CD4-positive, alpha-beta T cell (primary cell): ENCODE results near the gene SPHK1. TPM values are rescaled to one million over a fixed set of nuclear protein-coding genes. Genes with fewer than 3 reads are reported as not detected.

Experiments used
- ATAC-seq: fragments of 200-7000 bp; cut with Tn5 transposase; one replicate; pipeline ENCODE4 v1.10.0; 2022; ENCODE audit warnings: mild to moderate bottlenecking; ENCODE audit not compliant: poor library complexity
- CTCF ChIA-PET: fragments of 350-600 bp; sonication (Branson Sonifier 250); formaldehyde crosslinking; loops from one replicate; lab custom pipeline; 2021; ENCODE audit warnings: antibody characterized with exemption, inconsistent platforms; lab: Charles Lee
- POLR2A ChIA-PET: fragments of 350-600 bp; sonication (Branson Sonifier 250); formaldehyde crosslinking; loops from one replicate; lab custom pipeline; 2021; ENCODE audit warnings: antibody characterized with exemption, inconsistent platforms; lab: Charles Lee
- DNase-seq, 14 experiments: peaks; one replicate each; pipeline ENCODE4 v3.0.0-alpha.2; 2013 to 2020; ENCODE audit warnings: mixed read lengths in 2 of 14
- H3K27ac ChIP-seq, 2 donors: one replicate each; pipeline versions ENCODE4 v1.5.1 to v1.7.0; 2013; ENCODE audit warnings: low read length in 2 of 2, low read depth in 1 of 2, mild to moderate bottlenecking in 1 of 2
- H3K27me3 ChIP-seq, 2 experiments: 1 replicate in 1 of 2; 2 replicates in 1 of 2; pipeline versions ENCODE4 v1.6.1 to v1.7.0; 2013; ENCODE audit warnings: low read length in 2 of 2, control low read depth in 1 of 2, mild to moderate bottlenecking in 1 of 2, moderate library complexity in 1 of 2; ENCODE audit not compliant: insufficient read depth in 2 of 2, control insufficient read depth in 1 of 2
- H3K36me3 ChIP-seq: one replicate; pipeline ENCODE4 v1.6.1; 2013; ENCODE audit warnings: low read length, control low read depth; ENCODE audit not compliant: insufficient read depth
- H3K4me1 ChIP-seq: one replicate; pipeline ENCODE4 v1.6.1; 2013; ENCODE audit warnings: low read length, control low read depth; ENCODE audit not compliant: insufficient read depth
- H3K4me3 ChIP-seq: one replicate; pipeline ENCODE4 v1.5.1; 2013; ENCODE audit warnings: mild to moderate bottlenecking, low read length, moderate library complexity
- H3K9me3 ChIP-seq, 2 experiments: 1 replicate in 1 of 2; 2 replicates in 1 of 2; pipeline versions ENCODE4 v1.6.1 to v1.7.0; 2013; ENCODE audit warnings: low read length in 2 of 2, mild to moderate bottlenecking in 2 of 2, control low read depth in 1 of 2, moderate library complexity in 1 of 2; ENCODE audit not compliant: control insufficient read depth in 1 of 2, insufficient read depth in 1 of 2
- H3K27ac Mint-ChIP-seq: one replicate; pipeline ENCODE4 v1.8.0; 2020; ENCODE audit warnings: mixed read lengths
- H3K27me3 Mint-ChIP-seq: one replicate; pipeline ENCODE4 v1.8.0; 2021; ENCODE audit warnings: mixed read lengths
- H3K36me3 Mint-ChIP-seq: one replicate; pipeline ENCODE4 v1.8.0; 2021; ENCODE audit warnings: low read depth, mixed read lengths
- H3K4me1 Mint-ChIP-seq: one replicate; pipeline ENCODE4 v1.8.0; 2021; ENCODE audit warnings: low read depth, mixed read lengths
- H3K4me3 Mint-ChIP-seq: one replicate; pipeline ENCODE4 v1.8.0; 2020; ENCODE audit warnings: mild to moderate bottlenecking, mixed read lengths
- H3K9me3 Mint-ChIP-seq: one replicate; pipeline ENCODE4 v1.8.0; 2020; ENCODE audit warnings: mixed read lengths
- CTCF ChIP-seq: fragments of 200-600 bp; IDR thresholded peaks from one replicate; pipeline ENCODE4 v1.8.0; 2022; ENCODE audit warnings: antibody characterized with exemption, mild to moderate bottlenecking
- intact Hi-C, 2 experiments: fragments of 100-400 bp; cut with DNase I in 1 of 2; cut with micrococcal nuclease in 1 of 2; formaldehyde crosslinking; loops; one replicate each; pipeline versions ENCODE4 v1.15.1 to v1.9.0; 2023 to 2025; cut with DNase I, micrococcal nuclease
- total RNA-seq, 174 experiments: library from RNA in 2 of 174; stranded (reverse) in 2 of 174; gene quantifications; one replicate each; pipeline ENCODE4 v1.2.3 and lab custom pipeline; 2021 to 2026

SPHK1 gene
- total RNA-seq, 2 experiments from 2014 or later = 0.45 to 1.1 TPM

GRCh38 chr17:76407509-76407908 lies 23.1 kb downstream of the SPHK1 start:
- H3K9me3 ChIP-seq = no peaks in the 10 kb centered on the region
- no peak for TF ChIP-seq CTCF
- H3K27ac ChIP-seq = no peak overlapping the region
- ChIA-PET POLR2A (no interaction called here), CTCF (interaction anchor here (1.1 to 1.6 kb wide), 2 partner anchors 42 to 46 kb away, joined by 3 read pairs; no protein-coding TSS in a partner anchor)
- peaks cover 39% of the 10 kb centered on the region for H3K36me3 ChIP-seq
- ATAC-seq = no peak
- DNase-seq = no peak
- H3K4me3 Mint-ChIP-seq = no peak overlapping the region
- H3K27ac Mint-ChIP-seq = no peak overlapping the region
- H3K4me1 ChIP-seq = peaks cover 10% of the 10 kb centered on the region
- no peaks in the 10 kb centered on the region for H3K9me3 Mint-ChIP-seq
- no peaks in the 10 kb centered on the region for H3K27me3 ChIP-seq
- intact Hi-C loops = no loop called here
- H3K36me3 Mint-ChIP-seq = peaks cover 42% of the 10 kb centered on the region
- no peaks in the 10 kb centered on the region for H3K27me3 Mint-ChIP-seq
- H3K4me3 ChIP-seq = no peak overlapping the region
- peaks cover 7% of the 10 kb centered on the region for H3K4me1 Mint-ChIP-seq

- no peak overlapping the region for H3K27ac Mint-ChIP-seq
- Histone ChIP-seq H3K27ac (no peak overlapping the region), H3K4me1 (peaks cover 10% of the 10 kb centered on the region), H3K36me3 (peaks cover 35% of the 10 kb centered on the region), H3K27me3 (no peaks in the 10 kb centered on the region), H3K9me3 (no peaks in the 10 kb centered on the region), H3K4me3 (no peak overlapping the region)
- ATAC-seq (peak; percentile 95), DNase-seq (peak; percentile 54 to 85 (median 68))
- peaks cover 7% of the 10 kb centered on the region for H3K4me1 Mint-ChIP-seq
- peak; percentile 94 for TF ChIP-seq CTCF
- no peaks in the 10 kb centered on the region for H3K9me3 Mint-ChIP-seq
- peaks cover 35% of the 10 kb centered on the region for H3K36me3 Mint-ChIP-seq
- POLR2A ChIA-PET = interaction anchor here (0.6 to 1.4 kb wide), 2 partner anchors 99 to 382 kb away, joined by 5 to 6 read pairs; no protein-coding TSS in a partner anchor
- intact Hi-C loops = loop anchor here (1.0 kb wide), 1 partner anchor 98 kb away; no protein-coding TSS in a partner anchor
- no peak overlapping the region for H3K4me3 Mint-ChIP-seq
- CTCF ChIA-PET = interaction anchor here (0.6 to 1.6 kb wide), 13 partner anchors 10 to 273 kb away, joined by 3 to 8 read pairs (median 3); no protein-coding TSS in a partner anchor
- H3K27me3 Mint-ChIP-seq = no peaks in the 10 kb centered on the region
These were observed 23.8 kb downstream of the SPHK1 start for GRCh38 chr17:76408037-76408849.

GRCh38 chr17:76410328-76410965 lies 26.0 kb downstream of the SPHK1 start:
- Histone ChIP-seq H3K9me3 (no peaks in the 10 kb centered on the region), H3K36me3 (peaks cover 15% of the 10 kb centered on the region), H3K27me3 (no peaks in the 10 kb centered on the region), H3K27ac (no peak overlapping the region), H3K4me1 (peaks cover 10% of the 10 kb centered on the region), H3K4me3 (no peak overlapping the region)
- CTCF ChIA-PET = no interaction called here
- Mint-ChIP-seq H3K36me3 (peaks cover 14% of the 10 kb centered on the region), H3K27me3 (no peaks in the 10 kb centered on the region), H3K4me3 (no peak overlapping the region), H3K4me1 (peaks cover 7% of the 10 kb centered on the region), H3K27ac (no peak overlapping the region), H3K9me3 (no peaks in the 10 kb centered on the region)
- DNase-seq (no peak), ATAC-seq (no peak)
- no peak for TF ChIP-seq CTCF
- POLR2A ChIA-PET = interaction anchor here (0.6 to 1.4 kb wide), 3 partner anchors 12 to 105 kb away, joined by 3 read pairs; no protein-coding TSS in a partner anchor
- intact Hi-C loops = loop anchor here in 1 of 2 experiments (5.0 kb wide), 1 partner anchor 57 kb away; the partner anchor contains the start of gene AANAT
